Left forelimb (tissue), 1 donor: ENCODE measurements around the gene GALNT2.

ENCODE experiments used
- DNase-seq: peaks from one replicate; pipeline ENCODE4 v3.0.0-alpha.2; 2018; ENCODE audit warnings: low spot score

GALNT2 gene

DNA sequence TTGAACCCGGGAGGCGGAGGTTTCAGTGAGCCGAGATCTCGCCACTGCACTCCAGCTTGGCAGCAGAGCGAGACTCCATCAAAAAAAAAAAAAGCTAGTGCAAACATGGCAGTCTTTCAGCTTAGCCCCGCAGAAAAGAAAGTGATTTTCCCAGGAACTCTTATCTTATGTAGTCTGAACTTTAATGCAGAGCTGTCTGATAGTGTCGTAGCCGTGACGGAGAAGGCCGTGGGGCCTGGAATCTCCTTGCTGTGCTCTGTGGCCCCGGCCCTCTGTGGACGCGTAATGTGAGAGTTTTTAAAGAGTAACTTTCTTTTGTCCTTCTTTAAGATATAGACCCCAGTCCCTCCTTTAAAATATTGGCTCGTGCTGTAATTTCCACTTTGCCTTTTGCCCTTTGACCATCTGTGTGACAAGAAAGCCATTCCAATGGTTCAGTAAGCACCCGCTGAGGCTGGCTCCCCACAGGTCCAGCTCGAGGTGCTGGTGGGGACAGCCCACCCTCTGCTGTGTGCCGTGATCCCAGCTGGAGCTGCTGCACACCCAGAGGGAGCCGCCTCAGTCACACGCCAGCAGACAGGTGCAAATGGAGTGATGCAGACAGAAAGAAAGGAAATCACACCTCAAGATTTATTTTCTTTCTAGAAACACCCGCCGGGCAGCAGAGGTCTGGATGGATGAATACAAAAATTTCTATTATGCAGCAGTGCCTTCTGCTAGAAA lies 195.1 kb downstream of the GALNT2 start:
- DNase-seq: no peak

DNA sequence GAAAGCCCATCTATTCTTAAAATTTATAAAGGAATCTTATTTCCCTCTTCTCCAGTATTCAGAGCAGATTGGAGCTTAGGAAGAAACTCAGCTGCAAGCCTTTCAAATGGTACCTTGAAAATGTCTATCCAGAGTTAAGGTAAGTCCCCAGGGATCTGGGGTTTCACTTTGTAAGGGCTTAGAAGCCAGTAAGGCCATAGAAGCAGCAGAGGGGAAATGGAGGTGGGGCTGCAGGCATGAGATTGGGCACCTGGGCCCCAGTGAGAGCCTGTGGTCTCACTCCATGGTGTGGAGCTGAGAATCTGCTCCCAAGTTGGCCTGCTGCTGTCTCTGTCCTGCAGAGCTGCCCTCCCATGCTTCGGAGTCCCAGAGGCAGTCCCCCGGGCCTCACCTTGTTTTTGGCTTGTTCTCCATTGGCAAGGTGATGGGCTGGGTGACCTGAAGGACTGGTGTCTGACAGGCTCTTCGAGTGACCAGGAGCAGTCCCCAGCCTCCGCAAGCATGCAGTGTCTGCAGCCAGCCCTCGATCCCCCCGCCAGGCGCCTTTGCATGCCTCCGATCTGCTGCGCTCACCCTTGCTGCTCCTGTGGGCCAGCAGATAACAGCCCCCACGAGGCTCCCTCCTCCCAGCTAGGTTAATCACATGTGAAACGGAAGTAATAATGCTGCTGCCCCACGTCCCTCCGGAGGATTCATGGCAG lies 196.0 kb downstream of the GALNT2 start:
- DNase-seq: no peak

DNA sequence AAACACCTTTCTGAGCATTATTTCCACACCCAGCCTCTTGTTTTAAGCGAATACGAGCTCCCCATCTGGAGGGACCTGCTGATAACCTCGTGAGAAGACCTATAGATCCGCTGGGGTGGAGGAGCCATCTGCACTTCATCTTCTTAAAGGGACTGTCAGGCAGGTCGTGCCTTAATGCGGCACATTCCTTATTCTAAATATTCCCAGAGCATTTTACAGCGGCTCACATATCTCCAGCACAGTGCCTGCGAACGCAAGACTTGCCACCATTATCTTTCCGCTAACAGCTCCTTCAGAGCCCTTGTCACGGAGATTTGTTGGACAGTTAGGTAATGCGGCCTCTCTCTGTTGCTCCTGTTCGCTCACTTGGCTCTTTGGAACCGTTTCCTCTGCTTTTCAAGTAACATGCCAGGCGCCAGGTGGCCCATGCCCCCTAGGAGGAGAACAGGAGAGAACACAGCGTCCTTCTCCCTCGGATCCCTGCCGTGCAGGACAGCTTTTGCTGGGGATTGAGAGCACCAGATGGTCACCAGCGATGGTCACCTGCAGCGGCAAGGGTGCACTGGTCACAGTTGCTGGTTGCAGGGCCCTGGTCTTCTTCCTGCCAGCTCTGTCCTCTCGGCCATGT lies 196.6 kb downstream of the GALNT2 start:
- no peak for DNase-seq

DNA sequence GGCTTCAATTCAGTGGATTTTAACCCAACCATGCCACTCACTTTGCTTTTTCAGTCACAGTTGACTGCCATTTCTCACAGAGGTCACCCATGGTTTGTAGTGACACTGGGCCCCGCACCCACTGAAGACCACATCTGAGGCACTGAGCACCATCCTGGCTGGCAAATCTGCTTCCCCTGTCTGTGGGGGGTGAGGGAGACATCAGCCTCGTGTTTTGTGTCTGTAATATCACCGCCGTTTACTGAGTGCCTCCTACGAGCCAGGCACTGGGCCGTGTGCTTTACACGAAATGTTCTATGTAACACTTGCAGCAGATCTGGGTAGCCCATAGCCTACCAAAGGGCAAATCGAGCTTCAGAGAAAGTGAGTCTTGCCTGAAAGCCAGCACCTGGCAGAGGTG lies 197.3 kb downstream of the GALNT2 start:
- DNase-seq: no peak

DNA sequence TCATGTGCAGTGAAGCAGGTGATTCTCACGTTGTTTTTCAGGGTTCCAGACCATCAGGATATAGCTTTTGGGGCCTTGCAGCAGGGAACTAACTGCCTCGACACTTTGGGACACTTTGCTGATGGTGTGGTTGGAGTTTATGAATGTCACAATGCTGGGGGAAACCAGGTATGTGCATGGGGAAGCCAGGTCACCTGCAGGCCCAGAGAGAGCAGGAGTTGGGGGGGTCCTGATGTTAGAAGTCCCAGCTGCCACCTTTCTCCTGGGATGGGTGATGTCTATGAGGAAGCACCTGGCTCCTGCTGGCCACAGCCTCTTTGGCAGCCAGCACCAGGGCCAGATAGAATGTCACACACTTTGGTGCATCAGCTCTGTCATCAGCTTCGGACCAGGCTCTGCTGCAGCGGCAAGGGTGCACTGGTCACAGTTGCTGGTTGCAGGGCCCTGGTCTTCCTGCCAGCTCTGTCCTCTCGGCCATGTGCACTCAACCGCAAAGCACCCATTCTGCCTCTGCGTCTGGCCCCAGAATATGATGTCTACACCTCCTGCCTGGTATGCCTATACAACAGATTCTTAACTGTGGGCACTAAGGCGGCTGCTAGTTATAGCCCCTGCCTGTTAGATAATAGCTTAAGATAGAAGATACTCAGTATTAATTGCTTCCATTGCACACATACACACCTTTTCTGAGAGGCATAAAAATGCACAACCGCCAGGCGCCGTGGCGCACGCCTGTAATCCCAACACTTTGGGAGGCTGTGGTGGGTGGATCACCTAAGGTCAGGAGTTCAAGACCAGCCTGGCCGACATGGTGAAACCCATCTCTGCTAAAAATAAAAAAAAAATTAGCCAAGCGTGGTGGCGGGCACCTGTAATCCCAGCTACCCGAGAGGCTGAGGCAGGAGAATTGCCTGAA lies 198.4 kb downstream of the GALNT2 start:
- no peak for DNase-seq

DNA sequence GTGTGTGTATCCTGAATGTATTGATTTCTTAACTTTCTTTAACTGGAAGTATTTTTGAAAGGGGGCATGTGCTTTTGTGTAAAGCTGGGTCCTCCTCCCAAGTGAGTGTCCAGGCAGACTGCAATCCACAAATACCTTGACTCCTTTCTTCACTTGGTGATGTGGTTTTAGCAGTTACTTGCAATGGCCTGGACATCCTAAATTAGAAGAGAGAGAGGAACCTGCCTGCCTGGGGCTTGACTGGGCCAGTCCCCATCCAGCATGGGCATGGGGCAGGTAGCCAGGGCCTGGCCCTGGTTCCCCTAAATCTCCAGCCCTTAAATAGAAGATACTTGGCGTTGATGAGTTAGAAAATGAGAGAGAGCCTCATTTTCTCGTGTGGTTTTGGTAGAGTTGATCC lies 199.4 kb downstream of the GALNT2 start:
- DNase-seq: no peak

DNA sequence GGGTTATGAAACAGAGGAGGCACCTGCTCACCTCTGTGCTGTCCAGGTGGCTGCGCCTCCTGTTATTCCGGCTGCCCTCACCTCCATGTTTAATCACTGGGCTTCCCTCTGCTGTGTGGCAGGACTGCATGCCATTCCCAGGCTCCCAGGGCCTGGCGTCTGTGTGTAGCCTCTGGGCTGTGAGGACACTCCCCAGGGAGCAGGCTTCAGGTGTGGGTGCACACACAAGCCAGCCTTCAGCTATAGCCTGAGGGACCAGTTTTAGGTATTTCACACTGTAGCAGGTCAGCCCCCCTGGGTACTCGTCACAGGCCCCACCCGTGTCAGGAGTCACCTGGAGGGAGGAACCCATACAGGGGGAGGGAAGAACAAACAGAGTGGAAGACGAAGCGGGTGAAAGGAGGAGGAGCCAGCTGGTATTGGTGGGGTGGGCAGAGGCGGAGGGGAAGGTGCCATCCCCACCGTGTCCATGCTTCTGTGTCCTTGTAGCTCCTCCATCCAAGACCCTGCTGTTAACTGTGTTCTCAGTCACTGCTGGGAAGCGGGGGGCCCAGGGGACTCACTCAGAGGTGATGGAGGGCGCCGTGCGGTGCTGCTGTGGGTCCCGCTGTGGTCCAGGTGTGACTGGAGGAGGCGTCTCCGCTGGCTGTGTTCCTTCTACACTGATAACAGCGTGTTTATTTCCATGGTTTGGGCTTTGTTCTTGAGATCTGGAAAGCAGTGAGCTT lies 200.5 kb downstream of the GALNT2 start:
- no peak for DNase-seq

DNA sequence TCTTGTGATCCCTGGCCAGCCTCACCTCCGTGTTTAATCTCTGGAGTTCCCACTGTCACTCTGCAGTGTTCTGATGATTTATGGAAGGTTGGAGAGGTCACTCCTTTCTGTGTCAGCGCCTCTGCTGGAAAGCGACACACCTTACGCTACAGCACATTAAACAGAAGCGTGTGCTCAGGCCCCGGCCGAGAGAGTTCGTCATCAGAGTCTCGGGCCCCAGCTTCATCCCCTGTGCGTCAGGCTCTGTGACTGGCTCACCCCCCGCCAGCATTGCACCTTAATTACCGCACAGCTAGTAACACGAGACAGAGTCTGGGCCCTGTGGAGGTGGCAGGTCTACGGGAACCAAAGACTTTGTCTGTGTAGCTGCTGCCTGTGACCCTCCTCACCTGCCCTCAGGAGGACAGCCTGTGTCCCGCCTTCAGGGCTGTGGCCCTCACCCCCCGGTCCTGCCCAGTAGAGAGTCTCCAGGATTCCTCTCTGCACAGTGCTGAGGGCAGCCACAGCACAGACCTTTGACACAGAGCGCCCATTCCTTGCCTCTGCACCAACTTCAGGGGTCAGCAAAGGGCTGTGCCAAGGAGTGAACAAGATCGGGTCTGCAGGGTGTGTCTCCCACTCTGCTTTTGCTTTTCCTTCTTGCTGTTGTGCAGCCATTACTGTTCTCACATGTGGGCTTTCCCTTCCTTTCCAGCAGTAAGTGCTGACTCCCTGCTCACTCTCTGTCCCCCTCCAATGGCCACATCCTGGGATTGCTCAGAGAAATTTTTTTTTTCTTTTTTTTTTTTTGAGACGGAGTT lies 201.5 kb downstream of the GALNT2 start:
- no peak for DNase-seq

DNA sequence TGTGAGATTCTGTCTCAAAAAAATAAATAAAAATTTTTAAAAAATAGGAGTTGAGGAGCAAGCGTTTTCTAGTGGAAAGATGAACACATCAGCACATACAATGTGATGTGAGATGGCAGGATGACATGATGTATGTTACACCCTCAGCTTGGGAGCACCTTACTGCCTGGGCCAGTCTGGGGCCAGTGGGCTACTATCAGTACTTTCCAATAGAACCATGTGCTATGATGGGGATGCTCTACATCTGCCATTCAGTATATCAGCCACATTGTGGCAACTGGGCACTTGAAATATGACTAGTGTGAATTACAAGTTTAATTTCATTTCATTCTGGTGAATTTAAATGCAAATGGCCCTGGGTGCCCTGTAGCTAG lies 203.1 kb downstream of the GALNT2 start:
- no peak for DNase-seq

DNA sequence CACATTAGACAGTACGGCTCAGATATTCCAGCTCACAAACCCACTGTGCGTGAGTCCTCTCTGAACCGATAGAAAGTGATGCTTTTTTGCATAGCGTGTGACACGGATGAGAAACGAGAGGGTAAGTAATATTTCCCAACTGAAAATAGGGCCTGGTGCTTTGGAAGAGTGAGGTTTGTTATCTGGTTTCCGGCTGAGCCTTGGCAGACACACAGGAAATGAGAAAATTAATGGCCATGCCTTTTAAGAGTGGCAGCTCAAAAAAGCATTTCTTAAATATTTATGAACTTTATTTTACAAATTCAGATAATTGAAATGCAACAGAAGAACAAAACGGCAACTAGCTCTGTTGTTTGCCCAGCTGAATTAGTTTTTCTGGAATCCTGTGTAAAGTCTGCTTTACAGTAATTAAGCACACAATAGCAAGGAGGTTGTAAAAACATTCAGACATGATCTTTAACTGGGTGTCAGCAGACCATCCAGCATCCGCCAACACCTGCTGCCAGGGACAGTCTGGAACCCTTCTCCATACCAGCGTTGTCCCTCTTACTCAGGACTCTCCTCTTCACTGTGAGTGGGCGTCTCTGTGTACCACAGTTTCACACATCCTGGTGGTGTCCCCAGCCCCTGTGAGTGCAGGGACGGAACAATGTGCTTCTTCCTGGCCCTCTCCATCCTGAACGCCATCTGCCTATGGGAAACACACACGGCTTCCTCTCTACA lies 203.7 kb downstream of the GALNT2 start:
- DNase-seq: no peak

DNA sequence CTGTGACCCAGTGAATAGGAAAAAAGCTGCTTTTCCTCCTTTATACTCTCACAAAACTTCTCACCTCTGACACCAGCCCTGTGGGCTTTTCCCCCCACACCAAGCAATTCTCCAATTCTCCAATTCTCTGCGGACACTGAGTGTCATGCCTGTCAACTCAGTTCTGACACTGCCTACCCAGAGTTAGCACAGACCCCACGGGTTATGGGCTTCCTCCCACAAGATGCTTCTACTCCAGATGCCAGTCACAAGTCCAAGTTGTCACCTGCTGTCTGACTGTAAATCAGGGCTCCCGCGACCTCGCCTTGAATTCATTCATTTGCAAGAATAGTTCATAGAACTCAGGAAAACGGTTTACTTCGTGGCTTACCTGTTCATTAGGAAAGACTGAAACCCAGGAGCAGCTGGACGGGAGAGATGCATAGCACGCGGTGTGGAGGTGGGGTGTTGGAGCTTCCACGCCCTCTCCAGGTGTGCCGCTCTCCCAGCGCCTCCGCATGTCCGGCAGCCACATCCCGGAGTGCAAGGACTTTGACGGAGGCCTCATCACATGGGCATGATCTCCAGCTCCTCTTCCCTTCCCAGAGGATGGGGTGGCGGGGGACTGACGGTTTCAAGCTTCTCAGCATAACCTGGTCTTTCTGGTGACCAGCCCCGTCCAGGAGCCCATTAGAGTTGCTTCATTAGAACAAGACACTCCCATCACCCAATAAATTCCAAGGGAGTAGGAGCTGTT lies 204.4 kb downstream of the GALNT2 start:
- DNase-seq: no peak

DNA sequence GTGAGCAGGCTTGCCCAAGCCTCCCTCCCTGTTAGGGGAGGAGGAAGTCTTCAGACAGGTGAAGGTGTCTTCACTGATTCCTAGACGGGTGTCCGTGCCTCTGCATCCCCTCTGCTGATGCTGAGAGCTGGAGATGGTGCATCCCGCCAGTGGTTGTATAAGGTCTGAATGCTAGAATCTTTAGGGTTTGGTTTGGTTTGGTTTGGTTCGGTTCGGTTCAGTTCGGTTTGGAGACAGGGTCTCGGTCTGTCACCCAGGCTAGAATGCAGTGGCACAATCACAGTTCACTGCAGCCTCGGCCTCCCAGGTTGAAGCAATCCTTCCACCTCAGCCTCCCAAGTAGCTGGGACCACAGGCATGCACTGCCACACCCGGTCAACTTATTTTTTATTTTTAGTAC lies 205.5 kb downstream of the GALNT2 start:
- DNase-seq: no peak

DNA sequence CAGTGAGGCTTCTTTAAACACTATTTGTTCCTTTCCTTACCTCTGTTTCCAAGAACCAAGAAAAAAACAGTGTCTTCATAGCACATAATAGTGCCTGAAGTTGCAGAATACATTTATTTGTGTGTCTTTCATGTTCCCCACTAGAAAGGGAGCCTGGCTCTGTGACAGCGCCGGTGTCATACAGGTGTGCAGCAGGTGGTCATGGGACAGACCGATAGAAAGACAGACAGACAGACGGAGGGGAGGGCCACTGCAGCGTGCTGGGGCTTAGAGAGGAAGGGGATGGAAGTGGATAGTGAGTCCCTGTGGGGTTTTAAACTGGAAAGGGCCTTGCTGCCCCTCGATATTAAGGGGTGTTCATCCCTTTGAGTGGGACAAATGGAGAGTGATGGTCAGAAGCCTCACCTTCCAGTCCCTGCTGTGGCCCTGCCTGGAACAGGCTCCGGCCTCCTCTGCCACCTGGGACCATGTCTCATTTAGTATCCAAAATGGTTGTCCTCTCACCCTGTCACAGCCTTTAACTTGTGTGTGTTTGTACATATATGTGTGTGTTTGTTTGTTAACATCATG lies 206.2 kb downstream of the GALNT2 start:
- DNase-seq: no peak

DNA sequence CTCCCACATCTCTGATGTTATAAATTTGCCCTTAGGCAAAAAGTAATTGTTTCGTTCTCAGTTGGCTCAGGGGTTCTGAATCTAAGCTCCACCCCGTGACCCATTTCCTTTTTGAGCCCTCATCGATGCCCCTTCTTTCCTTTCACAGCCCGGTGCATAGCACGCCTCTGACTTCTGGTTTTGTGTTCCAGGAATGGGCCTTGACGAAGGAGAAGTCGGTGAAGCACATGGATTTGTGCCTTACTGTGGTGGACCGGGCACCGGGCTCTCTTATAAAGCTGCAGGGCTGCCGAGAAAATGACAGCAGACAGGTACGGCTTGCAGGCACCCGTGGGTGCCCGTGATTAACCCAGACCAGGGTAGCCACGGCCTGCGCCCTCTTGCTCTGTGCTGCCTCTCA lies 207.2 kb downstream of the GALNT2 start:
- no peak for DNase-seq

DNA sequence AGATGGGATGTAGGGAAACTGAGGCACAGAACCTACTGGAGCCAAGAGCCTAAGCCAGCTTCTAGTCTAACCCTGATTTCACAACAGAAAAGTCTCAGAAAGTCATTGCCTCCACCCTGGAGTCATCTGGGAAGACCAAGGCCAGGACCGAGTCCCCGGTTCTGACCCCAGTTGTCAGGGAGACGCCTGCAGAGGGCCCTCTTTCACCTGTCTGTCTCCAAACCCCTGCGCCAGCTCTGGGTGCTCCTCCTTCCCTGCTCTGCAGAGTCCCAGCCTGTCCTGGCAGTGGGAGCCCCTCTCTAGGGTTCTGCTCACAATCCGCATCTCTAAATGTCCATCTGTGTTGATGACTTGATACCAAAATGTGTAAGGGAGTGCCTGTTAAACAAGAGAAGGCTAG lies 209.4 kb downstream of the GALNT2 start:
- DNase-seq: no peak

DNA sequence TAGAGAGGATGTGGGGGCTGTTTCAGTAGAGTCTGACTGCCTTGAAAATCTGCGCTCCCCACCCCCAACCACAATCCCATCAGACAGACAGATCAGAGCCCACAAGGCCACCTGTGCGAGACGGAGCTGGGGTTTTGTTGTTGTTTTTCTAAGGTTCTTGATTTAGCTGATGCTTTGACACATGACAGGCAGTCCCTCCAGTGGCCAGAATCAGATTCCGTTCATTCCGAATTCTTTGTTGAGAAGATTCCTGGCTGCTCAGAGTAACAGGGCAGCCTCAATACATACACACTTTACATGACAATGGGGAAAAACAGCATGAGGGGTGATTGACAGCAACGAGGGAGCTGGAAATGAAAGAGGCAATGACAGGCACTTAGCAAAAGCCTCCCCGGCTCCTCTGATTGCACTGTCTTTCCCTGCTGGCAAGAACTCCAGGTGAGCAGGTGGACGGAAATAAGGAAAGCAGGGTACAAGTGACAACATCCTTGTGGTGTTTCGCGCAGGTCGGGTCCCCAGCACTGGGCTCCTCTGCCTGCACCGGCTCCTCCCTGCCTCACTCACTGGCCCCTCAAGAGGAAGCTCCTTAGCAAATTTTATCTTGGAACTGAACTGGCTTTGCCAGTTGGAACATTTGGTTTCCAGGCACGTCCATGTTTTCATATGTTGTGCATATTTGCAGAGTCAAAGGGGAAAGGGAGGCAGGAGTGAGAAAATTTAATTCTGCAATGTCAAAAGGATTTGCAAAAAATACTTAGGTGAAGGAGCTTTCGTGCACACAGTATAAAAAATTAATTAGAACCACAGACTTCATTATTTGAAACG lies 210.4 kb downstream of the GALNT2 start:
- DNase-seq: no peak

DNA sequence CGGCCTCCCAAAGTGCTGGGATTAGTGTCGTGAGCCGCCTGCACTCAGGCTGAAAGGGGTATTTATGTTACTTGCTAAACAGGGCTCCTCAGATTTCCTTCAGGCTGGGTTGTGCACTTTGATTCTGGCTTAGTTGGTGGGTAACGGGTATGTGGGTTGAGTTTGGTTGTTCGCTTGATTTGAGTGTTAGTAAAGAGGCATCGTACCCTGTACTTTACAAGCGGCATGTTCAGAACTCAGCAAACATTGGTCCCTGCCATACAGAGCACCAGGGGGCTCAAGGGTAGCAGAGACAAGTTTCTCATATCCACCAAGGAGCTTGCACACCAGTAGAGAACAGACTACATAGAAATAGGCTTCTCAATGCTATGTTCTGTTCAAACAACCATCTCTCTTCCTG lies 211.3 kb downstream of the GALNT2 start:
- DNase-seq: no peak

DNA sequence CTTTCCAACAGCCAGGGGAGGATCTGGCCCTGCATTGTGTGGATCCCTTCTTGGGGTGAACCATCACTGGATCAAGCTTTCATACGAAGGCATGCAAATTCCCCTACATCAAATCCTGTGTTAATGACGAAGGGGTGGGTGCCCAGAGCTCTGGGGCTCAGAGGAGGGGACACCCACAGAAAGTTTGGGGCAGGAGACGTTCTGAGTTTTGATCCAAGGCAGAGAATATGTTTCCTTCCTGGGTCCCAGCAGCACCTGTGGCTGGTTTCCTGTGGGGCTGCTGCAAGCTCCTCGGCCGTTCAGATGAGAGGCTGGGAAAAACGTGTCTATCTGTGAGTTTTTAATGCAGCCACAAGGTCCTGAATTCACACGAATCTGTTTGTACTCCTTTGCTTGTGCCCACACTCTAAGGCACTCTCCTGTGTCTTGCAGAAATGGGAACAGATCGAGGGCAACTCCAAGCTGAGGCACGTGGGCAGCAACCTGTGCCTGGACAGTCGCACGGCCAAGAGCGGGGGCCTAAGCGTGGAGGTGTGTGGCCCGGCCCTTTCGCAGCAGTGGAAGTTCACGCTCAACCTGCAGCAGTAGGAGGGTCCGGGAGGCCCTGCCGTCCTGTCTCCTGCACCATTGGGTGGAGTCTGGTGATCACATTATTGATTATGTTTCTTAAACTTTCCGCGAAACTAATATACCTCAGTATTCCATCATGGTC lies 212.0 kb downstream of the GALNT2 start:
- no peak for DNase-seq
